DOHH2 (cell line): Measurements from ENCODE around the gene FBN1.

Experiments
- EZH2phosphoT487 ChIP-seq: fragments of 200-600 bp; sonication (generic); IDR thresholded peaks from 2 replicates; pipeline ENCODE4 v1.6.1; 2017; ENCODE audit warnings: borderline replicate concordance, mild to moderate bottlenecking, antibody characterized with exemption, low read length, moderate library complexity, mixed read lengths
- TF ChIP-seq, protein P1 (sequence below): fragments of 200-600 bp; sonication (generic); IDR thresholded peaks from one replicate; pipeline ENCODE4 v1.5.1; 2014; ENCODE audit warnings: antibody characterized with exemption, mild to moderate bottlenecking, low read depth, low read length; ENCODE audit not compliant: poor library complexity, severe bottlenecking

DNA sequence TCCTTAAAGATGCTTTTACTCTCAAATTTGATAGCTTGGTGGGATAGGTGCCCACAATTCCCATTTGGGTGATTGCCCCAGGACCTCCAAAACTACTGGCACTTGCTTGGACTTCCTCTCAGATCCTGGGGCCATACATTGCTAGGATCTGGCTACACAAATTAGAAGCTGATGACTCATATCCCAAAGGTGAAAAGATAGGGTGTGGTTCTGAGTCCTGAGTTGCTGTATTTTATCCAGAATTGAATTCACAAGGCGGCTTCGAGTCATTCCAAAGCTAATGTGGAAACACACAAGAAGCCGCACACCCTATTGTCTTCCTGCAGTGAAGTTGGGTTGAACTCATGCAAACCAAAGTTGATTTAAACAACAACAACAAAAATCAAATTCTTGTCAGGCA, 260.9 kb downstream of the FBN1 start:
- TF ChIP-seq, protein P1, sequence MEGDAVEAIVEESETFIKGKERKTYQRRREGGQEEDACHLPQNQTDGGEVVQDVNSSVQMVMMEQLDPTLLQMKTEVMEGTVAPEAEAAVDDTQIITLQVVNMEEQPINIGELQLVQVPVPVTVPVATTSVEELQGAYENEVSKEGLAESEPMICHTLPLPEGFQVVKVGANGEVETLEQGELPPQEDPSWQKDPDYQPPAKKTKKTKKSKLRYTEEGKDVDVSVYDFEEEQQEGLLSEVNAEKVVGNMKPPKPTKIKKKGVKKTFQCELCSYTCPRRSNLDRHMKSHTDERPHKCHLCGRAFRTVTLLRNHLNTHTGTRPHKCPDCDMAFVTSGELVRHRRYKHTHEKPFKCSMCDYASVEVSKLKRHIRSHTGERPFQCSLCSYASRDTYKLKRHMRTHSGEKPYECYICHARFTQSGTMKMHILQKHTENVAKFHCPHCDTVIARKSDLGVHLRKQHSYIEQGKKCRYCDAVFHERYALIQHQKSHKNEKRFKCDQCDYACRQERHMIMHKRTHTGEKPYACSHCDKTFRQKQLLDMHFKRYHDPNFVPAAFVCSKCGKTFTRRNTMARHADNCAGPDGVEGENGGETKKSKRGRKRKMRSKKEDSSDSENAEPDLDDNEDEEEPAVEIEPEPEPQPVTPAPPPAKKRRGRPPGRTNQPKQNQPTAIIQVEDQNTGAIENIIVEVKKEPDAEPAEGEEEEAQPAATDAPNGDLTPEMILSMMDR, result no peak
- no peak for TF ChIP-seq EZH2phosphoT487
